Measurements from ENCODE around the gene ZFPM1. TPM values are rescaled to one million over a fixed set of nuclear protein-coding genes. Genes with fewer than 3 reads are reported as not detected.

ZFPM1 gene
- total and polyA plus RNA-seq, 4 donors, result 0.88 to 8.8 (median 3.0) TPM

DNA sequence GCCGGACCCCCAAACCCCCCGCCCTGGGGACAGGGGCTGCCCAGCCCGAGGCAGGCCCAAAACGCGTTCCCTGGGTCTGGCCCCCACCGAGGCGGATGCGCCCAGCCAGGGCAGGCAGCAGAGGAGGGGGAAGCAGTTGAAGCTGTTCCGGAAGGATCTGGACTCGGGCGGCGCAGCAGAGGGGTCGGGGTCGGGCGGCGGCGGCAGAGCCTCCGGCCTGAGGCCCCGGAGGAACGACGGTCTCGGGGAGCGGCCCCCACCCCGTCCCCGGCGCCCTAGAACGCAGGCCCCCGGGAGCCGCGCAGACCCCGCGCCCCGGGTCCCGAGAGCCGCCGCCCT lies 22.9 kb upstream of the ZFPM1 start:
- ATAC-seq (ENCODE audit: low FRiP score) (no peak), DNase-seq (no peak)
- Histone ChIP-seq H3K36me3 (ENCODE audit: control insufficient read depth in 1 of 2, insufficient read depth in 2 of 2, low read length in 1 of 2) (no peaks in the 10 kb centered on the region), H3K4me1 (ENCODE audit: control insufficient read depth in 1 of 2, insufficient read depth in 2 of 2, low read length in 2 of 2) (no peaks in the 10 kb centered on the region), H3K27me3 (ENCODE audit: control insufficient read depth in 1 of 2, insufficient read depth in 2 of 2, low read length in 1 of 2) (no peaks in the 10 kb centered on the region), H3K4me3 (ENCODE audit: low read length in 2 of 2) (no peak overlapping the region), H3K27ac (ENCODE audit: low read depth in 1 of 2, low read length in 2 of 2) (no peak overlapping the region), H3K9me3 (ENCODE audit: control insufficient read depth, low read length) (no peaks in the 10 kb centered on the region)
- intact Hi-C loops (cut with DNase I), result loop anchor here in 1 of 2 donors (10.0 kb wide), 1 partner anchor 445 kb away; no protein-coding TSS in a partner anchor
- 9% methylated on average over 36 of the region's 36 CpGs; no CpG with 5 or more reads in 1 of the 2 donors for WGBS, 2 donors

DNA sequence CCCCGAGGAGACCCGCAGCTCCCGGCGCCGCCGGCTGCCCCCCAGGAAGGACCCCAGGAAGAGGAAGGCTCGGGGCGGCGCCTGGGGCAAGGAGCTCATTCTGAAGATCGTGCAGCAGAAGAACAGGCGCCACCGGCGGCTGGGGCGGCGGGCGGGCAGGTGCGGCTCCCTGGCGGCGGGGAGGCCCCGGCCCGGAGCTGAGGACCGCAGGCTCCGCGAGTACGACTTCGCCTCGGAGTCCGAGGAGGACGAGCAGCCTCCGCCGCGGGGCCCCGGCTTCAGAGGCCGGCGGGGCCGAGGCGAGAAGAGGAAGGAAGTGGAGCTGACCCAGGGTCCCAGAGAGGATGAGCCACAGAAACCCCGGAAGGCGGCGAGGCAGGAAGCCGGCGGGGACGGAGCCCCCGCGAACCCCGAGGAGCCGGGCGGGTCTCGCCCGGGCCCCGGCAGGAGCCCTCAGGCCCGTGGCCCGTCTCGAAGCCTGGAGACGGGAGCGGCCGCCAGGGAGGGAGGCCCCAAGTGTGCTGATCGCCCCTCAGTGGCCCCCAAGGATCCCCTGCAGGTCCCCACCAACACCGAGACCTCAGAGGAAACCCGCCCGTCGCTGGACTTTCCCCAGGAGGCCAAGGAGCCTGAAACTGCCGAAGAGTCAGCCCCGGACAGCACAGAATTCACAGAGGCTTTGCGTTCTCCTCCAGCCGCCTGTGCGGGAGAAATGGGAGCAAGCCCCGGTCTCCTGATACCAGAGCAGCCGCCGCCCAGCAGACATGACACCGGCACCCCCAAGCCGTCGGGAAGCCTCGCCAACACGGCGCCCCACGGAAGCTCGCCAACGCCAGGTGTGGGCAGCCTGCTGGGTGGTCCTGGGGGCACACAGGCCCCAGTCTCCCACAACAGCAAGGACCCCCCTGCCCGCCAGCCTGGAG lies 22.3 kb upstream of the ZFPM1 start:
- intact Hi-C loops (cut with DNase I), result loop anchor here in 1 of 2 donors (10.0 kb wide), 1 partner anchor 446 kb away; no protein-coding TSS in a partner anchor
- no peak overlapping the region for H3K4me3 ChIP-seq (ENCODE audit: low read length in 2 of 2)
- 25 to 27% methylated on average over 57 to 80 of the region's 80 CpGs for WGBS, 2 donors
- ATAC-seq (ENCODE audit: low FRiP score), result no peak
- DNase-seq, result no peak
- H3K4me1 ChIP-seq (ENCODE audit: control insufficient read depth in 1 of 2, insufficient read depth in 2 of 2, low read length in 2 of 2), result no peaks in the 10 kb centered on the region
- H3K36me3 ChIP-seq (ENCODE audit: control insufficient read depth in 1 of 2, insufficient read depth in 2 of 2, low read length in 1 of 2), result no peaks in the 10 kb centered on the region
- no peaks in the 10 kb centered on the region for H3K27me3 ChIP-seq (ENCODE audit: control insufficient read depth in 1 of 2, insufficient read depth in 2 of 2, low read length in 1 of 2)
- H3K27ac ChIP-seq (ENCODE audit: low read depth in 1 of 2, low read length in 2 of 2), result no peak overlapping the region
- H3K9me3 ChIP-seq (ENCODE audit: control insufficient read depth, low read length), result no peaks in the 10 kb centered on the region

DNA sequence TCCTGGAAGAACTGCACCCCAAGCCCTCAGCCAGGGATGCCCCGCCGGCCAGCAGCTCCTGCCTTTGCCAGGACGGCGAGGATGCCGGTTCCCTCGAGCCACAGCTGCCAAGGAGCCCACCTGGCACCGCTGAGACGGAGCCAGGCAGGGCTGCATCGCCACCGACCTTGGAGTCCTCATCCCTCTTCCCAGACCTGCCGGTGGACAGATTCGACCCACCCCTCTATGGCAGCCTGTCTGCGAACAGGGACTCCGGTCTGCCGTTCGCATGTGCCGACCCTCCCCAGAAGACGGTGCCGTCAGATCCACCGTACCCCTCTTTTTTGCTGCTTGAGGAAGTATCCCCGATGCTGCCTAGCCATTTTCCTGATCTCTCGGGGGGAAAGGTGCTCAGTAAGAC lies 21.4 kb upstream of the ZFPM1 start:
- Histone ChIP-seq H3K9me3 (ENCODE audit: control insufficient read depth, low read length) (no peaks in the 10 kb centered on the region), H3K27me3 (ENCODE audit: control insufficient read depth in 1 of 2, insufficient read depth in 2 of 2, low read length in 1 of 2) (no peaks in the 10 kb centered on the region), H3K4me3 (ENCODE audit: low read length in 2 of 2) (no peak overlapping the region), H3K4me1 (ENCODE audit: control insufficient read depth in 1 of 2, insufficient read depth in 2 of 2, low read length in 2 of 2) (no peaks in the 10 kb centered on the region), H3K36me3 (ENCODE audit: control insufficient read depth in 1 of 2, insufficient read depth in 2 of 2, low read length in 1 of 2) (no peaks in the 10 kb centered on the region), H3K27ac (ENCODE audit: low read depth in 1 of 2, low read length in 2 of 2) (no peak overlapping the region)
- no peak for DNase-seq
- intact Hi-C loops (cut with DNase I), result loop anchor here in 1 of 2 donors (10.0 kb wide), 1 partner anchor 447 kb away; no protein-coding TSS in a partner anchor
- no peak for ATAC-seq (ENCODE audit: low FRiP score)
- WGBS, 2 donors, result 92 to 93% methylated on average over 22 of the region's 22 CpGs

DNA sequence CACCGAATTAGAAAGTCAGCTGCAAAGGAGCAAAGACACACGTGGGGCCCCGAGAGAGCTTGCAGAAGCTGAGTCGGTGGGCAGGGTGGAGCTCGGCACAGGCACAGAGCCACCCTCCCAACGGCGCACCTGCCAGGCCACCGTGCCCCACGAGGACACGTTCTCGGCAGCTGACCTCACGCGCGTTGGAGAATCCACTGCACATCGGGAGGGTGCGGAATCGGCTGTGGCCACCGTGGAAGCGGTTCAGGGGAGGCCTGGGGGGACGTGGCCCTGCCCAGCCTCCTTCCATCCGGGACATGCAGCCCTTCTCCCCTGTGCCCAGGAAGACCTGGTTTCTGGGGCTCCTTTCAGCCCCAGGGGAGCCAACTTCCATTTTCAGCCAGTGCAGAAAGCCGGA lies 20.9 kb upstream of the ZFPM1 start:
- no peaks in the 10 kb centered on the region for H3K27me3 ChIP-seq (ENCODE audit: control insufficient read depth in 1 of 2, insufficient read depth in 2 of 2, low read length in 1 of 2)
- no peaks in the 10 kb centered on the region for H3K36me3 ChIP-seq (ENCODE audit: control insufficient read depth in 1 of 2, insufficient read depth in 2 of 2, low read length in 1 of 2)
- DNase-seq (no peak), ATAC-seq (ENCODE audit: low FRiP score) (no peak)
- WGBS, 2 donors, result 95 to 97% methylated on average over 22 of the region's 22 CpGs
- H3K4me3 ChIP-seq (ENCODE audit: low read length in 2 of 2), result no peak overlapping the region
- no peaks in the 10 kb centered on the region for H3K4me1 ChIP-seq (ENCODE audit: control insufficient read depth in 1 of 2, insufficient read depth in 2 of 2, low read length in 2 of 2)
- no peaks in the 10 kb centered on the region for H3K9me3 ChIP-seq (ENCODE audit: control insufficient read depth, low read length)
- H3K27ac ChIP-seq (ENCODE audit: low read depth in 1 of 2, low read length in 2 of 2), result no peak overlapping the region
- intact Hi-C loops (cut with DNase I), result loop anchor here in 1 of 2 donors (10.0 kb wide), 1 partner anchor 447 kb away; no protein-coding TSS in a partner anchor

- intact Hi-C loops (cut with DNase I), result loop anchor here in 1 of 2 donors (10.0 kb wide), 1 partner anchor 448 kb away; no protein-coding TSS in a partner anchor
- Histone ChIP-seq H3K4me3 (ENCODE audit: low read length in 2 of 2) (no peak overlapping the region), H3K4me1 (ENCODE audit: control insufficient read depth in 1 of 2, insufficient read depth in 2 of 2, low read length in 2 of 2) (no peaks in the 10 kb centered on the region), H3K27me3 (ENCODE audit: control insufficient read depth in 1 of 2, insufficient read depth in 2 of 2, low read length in 1 of 2) (no peaks in the 10 kb centered on the region), H3K9me3 (ENCODE audit: control insufficient read depth, low read length) (no peaks in the 10 kb centered on the region), H3K36me3 (ENCODE audit: control insufficient read depth in 1 of 2, insufficient read depth in 2 of 2, low read length in 1 of 2) (no peaks in the 10 kb centered on the region), H3K27ac (ENCODE audit: low read depth in 1 of 2, low read length in 2 of 2) (no peak overlapping the region)
- 89 to 93% methylated on average over 9 of the region's 9 CpGs for WGBS, 2 donors
- DNase-seq, result no peak
- ATAC-seq (ENCODE audit: low FRiP score), result no peak
Measured at GRCh38 chr16:88432753-88433152, 20.3 kb upstream of the ZFPM1 start.

- H3K4me3 ChIP-seq (ENCODE audit: low read length in 2 of 2), result no peak overlapping the region
- 92 to 93% methylated on average over 21 to 25 of the region's 25 CpGs for WGBS, 2 donors
- no peaks in the 10 kb centered on the region for H3K9me3 ChIP-seq (ENCODE audit: control insufficient read depth, low read length)
- no peak overlapping the region for H3K27ac ChIP-seq (ENCODE audit: low read depth in 1 of 2, low read length in 2 of 2)
- no peaks in the 10 kb centered on the region for H3K4me1 ChIP-seq (ENCODE audit: control insufficient read depth in 1 of 2, insufficient read depth in 2 of 2, low read length in 2 of 2)
- no peaks in the 10 kb centered on the region for H3K36me3 ChIP-seq (ENCODE audit: control insufficient read depth in 1 of 2, insufficient read depth in 2 of 2, low read length in 1 of 2)
- ATAC-seq (ENCODE audit: low FRiP score) (no peak), DNase-seq (no peak)
- intact Hi-C loops (cut with DNase I), result loop anchor here in 1 of 2 donors (10.0 kb wide), 1 partner anchor 449 kb away; no protein-coding TSS in a partner anchor
- no peaks in the 10 kb centered on the region for H3K27me3 ChIP-seq (ENCODE audit: control insufficient read depth in 1 of 2, insufficient read depth in 2 of 2, low read length in 1 of 2)
Measured at GRCh38 chr16:88433632-88434352, 19.3 kb upstream of the ZFPM1 start.

- H3K9me3 ChIP-seq (ENCODE audit: control insufficient read depth, low read length), result no peaks in the 10 kb centered on the region
- H3K27me3 ChIP-seq (ENCODE audit: control insufficient read depth in 1 of 2, insufficient read depth in 2 of 2, low read length in 1 of 2), result no peaks in the 10 kb centered on the region
- ATAC-seq (ENCODE audit: low FRiP score) (no peak), DNase-seq (no peak)
- no peak overlapping the region for H3K27ac ChIP-seq (ENCODE audit: low read depth in 1 of 2, low read length in 2 of 2)
- H3K4me3 ChIP-seq (ENCODE audit: low read length in 2 of 2), result no peak overlapping the region
- H3K36me3 ChIP-seq (ENCODE audit: control insufficient read depth in 1 of 2, insufficient read depth in 2 of 2, low read length in 1 of 2), result no peaks in the 10 kb centered on the region
- H3K4me1 ChIP-seq (ENCODE audit: control insufficient read depth in 1 of 2, insufficient read depth in 2 of 2, low read length in 2 of 2), result no peaks in the 10 kb centered on the region
- 91 to 94% methylated on average over 10 of the region's 10 CpGs for WGBS, 2 donors
- intact Hi-C loops (cut with DNase I), result loop anchor here in 1 of 2 donors (10.0 kb wide), 1 partner anchor 450 kb away; no protein-coding TSS in a partner anchor
Measured at GRCh38 chr16:88434353-88434690, 18.8 kb upstream of the ZFPM1 start.

DNA sequence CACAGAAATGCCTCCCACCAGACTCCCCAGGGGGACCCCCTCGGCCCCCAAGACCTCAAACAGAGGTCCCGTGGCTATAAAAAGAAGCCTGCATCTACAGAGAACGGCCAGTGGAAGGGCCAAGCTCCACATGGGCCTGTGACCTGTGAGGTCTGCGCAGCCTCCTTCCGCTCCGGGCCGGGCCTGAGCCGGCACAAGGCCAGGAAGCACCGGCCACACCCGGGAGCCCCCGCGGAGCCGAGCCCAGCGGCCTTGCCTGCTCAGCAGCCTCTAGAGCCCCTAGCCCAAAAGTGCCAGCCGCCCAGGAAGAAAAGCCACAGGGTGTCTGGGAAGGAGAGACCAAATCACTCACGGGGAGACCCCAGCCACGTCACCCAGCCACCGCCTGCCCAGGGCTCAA lies 18.3 kb upstream of the ZFPM1 start:
- 90 to 92% methylated on average over 18 of the region's 18 CpGs for WGBS, 2 donors
- Histone ChIP-seq H3K36me3 (ENCODE audit: control insufficient read depth in 1 of 2, insufficient read depth in 2 of 2, low read length in 1 of 2) (no peaks in the 10 kb centered on the region), H3K4me3 (ENCODE audit: low read length in 2 of 2) (no peak overlapping the region), H3K27me3 (ENCODE audit: control insufficient read depth in 1 of 2, insufficient read depth in 2 of 2, low read length in 1 of 2) (no peaks in the 10 kb centered on the region), H3K9me3 (ENCODE audit: control insufficient read depth, low read length) (no peaks in the 10 kb centered on the region), H3K4me1 (ENCODE audit: control insufficient read depth in 1 of 2, insufficient read depth in 2 of 2, low read length in 2 of 2) (no peaks in the 10 kb centered on the region), H3K27ac (ENCODE audit: low read depth in 1 of 2, low read length in 2 of 2) (no peak overlapping the region)
- intact Hi-C loops (cut with DNase I), result loop anchor here (5.0 to 10.0 kb wide), 2 partner anchors 242 to 450 kb away; no protein-coding TSS in a partner anchor
- no peak for ATAC-seq (ENCODE audit: low FRiP score)
- no peak for DNase-seq
